ENCODE measurements around the gene ZNF254. TPM values are rescaled to one million over a fixed set of nuclear protein-coding genes. Genes with fewer than 3 reads are reported as not detected.
"Not testable (repeated sequence)": the region's sequence is repeated elsewhere in the genome, so short reads cannot be mapped to it uniquely, and the experiment has no call there.

The ZNF254 gene
- 10 to 100 TPM in 1 of 4 donors, 1 to 10 TPM in 3; 6.1 to 18.3 (median 8.8) TPM for total RNA-seq

DNA sequence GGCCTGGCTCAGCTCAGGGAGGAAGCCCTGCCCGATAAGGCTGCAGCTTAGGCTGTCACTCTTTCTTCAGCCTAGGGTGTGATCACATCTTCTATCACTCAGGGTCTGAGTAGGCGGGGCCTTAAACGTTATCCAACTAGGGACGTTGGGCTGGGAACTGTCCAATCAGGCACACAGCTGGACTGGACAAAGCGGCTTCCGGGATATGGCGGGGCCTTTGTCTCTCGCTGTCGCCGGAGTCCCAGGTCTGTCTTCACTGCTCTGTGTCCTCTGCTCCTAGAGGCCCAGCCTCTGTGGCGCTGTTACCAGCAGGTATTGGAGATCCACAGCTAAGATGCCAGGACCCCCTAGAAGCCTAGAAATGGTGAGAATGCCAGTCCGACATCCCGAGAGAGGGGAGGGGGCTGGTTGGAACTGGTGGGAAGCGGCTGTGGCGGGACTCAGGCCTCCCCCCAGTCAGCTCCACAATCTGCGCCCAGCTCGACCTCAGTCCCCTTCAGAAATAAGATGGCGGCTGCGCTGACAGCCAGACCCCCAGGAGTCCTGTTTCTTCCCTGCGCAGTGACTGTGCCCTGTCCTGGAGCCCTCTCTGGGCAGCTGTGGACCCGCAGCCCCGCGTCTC lies at the start of gene ZNF254:
Gene ZNF254 (plus strand): TSS at position 214 of the 622 bp plus-strand sequence. CDS start 121 bp downstream, at position 335.
- H3K27ac ChIP-seq: peak within 1 kb of the TSS; percentile 89 to 93 (median 93)
- no peaks in the 10 kb centered on the region for H3K27me3 ChIP-seq
- intact Hi-C loops (cut with DNase I): no loop called here
- peaks cover 4 to 18% (median 5%) of the 10 kb centered on the region in 3 donors for H3K4me1 ChIP-seq
- peaks cover 0 to 13% (median 1%) of the 10 kb centered on the region in 3 donors for H3K36me3 ChIP-seq
- 0% methylated on average over 1 to 10 of the region's 23 CpGs for WGBS, 2 donors
- peak in 2 of 4 donors; percentile 46 to 57 for TF ChIP-seq POLR2A (IDR thresholded peaks at IDR 0.05)
- TF ChIP-seq, protein P1, sequence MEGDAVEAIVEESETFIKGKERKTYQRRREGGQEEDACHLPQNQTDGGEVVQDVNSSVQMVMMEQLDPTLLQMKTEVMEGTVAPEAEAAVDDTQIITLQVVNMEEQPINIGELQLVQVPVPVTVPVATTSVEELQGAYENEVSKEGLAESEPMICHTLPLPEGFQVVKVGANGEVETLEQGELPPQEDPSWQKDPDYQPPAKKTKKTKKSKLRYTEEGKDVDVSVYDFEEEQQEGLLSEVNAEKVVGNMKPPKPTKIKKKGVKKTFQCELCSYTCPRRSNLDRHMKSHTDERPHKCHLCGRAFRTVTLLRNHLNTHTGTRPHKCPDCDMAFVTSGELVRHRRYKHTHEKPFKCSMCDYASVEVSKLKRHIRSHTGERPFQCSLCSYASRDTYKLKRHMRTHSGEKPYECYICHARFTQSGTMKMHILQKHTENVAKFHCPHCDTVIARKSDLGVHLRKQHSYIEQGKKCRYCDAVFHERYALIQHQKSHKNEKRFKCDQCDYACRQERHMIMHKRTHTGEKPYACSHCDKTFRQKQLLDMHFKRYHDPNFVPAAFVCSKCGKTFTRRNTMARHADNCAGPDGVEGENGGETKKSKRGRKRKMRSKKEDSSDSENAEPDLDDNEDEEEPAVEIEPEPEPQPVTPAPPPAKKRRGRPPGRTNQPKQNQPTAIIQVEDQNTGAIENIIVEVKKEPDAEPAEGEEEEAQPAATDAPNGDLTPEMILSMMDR (IDR thresholded peaks at IDR 0.05): no peak
- DNase-seq: peak; percentile 42
- no peaks in the 10 kb centered on the region for H3K9me3 ChIP-seq
- H3K4me3 ChIP-seq: peak within 1 kb of the TSS; percentile 70 to 84 (median 78)

DNA sequence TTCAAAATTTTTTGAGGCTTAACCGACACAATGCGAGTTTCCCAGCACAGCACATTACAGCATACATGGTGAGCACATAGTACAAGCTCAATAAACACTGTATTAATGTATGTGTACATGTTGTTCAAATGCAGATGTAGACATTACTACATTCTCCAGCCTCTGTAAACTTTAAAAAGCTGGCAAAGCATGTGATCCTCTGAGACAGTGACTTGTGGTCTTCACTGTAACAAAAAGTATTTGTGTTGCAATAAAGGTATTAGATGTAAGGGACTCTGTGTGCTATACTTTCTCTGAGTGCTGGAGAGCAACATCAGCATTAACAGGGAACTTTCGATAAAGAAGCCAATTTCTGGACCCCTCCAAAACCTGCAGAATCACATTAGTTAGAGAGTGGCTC lies 46.4 kb upstream of the ZNF254 start:
- TF ChIP-seq, protein P1 (IDR thresholded peaks at IDR 0.05): no peak
- no peak for TF ChIP-seq POLR2A (IDR thresholded peaks at IDR 0.05)
- no peaks in the 10 kb centered on the region for H3K27me3 ChIP-seq
- H3K27ac ChIP-seq: no peak overlapping the region
- H3K4me3 ChIP-seq: no peak overlapping the region
- peaks cover 0 to 86% (median 0%) of the 10 kb centered on the region in 3 donors for H3K36me3 ChIP-seq
- no peaks in the 10 kb centered on the region for H3K9me3 ChIP-seq
- 96% methylated on average over 3 of the region's 3 CpGs for WGBS, 2 donors
- H3K4me1 ChIP-seq: peaks cover 0 to 28% (median 10%) of the 10 kb centered on the region in 3 donors
- intact Hi-C loops (cut with DNase I): no loop called here
- DNase-seq: no peak

DNA sequence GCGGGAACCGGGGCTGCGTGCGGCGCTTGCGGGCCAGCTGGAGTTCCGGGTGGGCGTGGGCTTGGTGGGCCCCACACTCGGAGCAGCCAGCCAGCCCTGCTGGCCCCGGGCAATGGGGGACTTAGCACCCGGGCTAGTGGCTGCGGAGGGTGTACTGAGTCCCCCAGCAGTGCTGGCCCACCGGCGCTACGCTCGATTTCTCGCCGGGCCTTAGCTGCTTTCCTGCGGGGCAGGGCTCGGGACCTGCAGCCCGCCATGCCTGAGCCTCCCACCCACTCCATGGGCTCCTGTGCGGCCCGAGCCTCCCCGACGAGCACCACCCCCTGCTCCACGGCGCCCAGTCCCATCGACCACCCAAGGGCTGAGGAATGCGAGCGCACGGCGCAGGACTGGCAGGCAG lies 45.7 kb upstream of the ZNF254 start:
- H3K4me1 ChIP-seq: peaks cover 0 to 21% (median 4%) of the 10 kb centered on the region in 3 donors
- 100% methylated on average over 1 of the region's 32 CpGs; no CpG with 5 or more reads in 1 of the 2 donors for WGBS, 2 donors
- H3K4me3 ChIP-seq; H3K27ac ChIP-seq; intact Hi-C loops (cut with DNase I); H3K9me3 ChIP-seq; DNase-seq; H3K27me3 ChIP-seq: not testable (repeated sequence)
- H3K36me3 ChIP-seq: peaks cover 0 to 85% (median 0%) of the 10 kb centered on the region in 3 donors

DNA sequence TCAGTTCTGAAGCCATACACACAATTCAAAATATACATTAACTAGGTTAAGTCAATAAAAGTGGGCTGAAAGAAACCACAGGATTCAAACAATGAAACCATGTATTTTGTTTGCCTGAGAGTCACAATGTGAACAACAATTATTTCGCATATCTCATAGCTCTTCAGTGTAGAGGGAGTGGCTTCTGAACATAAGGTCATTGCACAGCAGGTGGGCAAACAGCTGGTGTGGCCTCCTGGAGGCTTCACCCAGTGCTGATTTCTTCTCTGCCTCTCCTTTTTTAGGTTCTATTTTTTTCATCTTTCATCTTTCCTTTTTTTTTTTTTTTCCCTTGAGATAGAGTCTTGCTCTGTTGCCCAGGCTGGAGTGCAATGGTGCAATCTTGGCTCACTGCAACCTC lies 40.4 kb upstream of the ZNF254 start:
- Histone ChIP-seq H3K27ac (no peak overlapping the region), H3K4me3 (no peak overlapping the region), H3K27me3 (no peaks in the 10 kb centered on the region), H3K4me1 (no peaks in the 10 kb centered on the region), H3K36me3 (peaks cover 4 to 90% (median 39%) of the 10 kb centered on the region in 3 donors), H3K9me3 (no peaks in the 10 kb centered on the region)
- WGBS, 2 donors: 89 to 95% methylated on average over 1 of the region's 1 CpG
- DNase-seq: no peak
- TF ChIP-seq, protein P1 (IDR thresholded peaks at IDR 0.05): no peak
- no peak for TF ChIP-seq POLR2A (IDR thresholded peaks at IDR 0.05)
- intact Hi-C loops (cut with DNase I): no loop called here

DNA sequence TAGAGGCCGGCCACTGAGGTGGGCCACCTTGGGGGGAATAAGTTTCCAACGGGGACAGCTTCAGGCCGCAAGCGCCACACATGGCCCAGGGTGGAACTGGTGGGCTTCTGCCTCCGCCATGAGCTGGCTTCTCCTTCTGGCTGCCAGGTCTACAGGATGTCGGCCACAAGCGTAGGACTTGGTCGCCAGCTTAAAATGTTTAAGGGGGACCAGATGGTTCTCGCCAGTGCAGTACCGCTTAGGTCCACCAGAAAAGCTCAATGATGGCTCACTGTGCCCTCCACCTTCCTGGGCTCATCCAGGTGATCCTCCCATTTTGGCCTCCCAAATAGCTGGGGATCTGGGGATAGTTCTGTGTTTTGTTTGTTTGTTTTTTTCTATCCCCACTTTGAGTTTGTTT lies 38.7 kb upstream of the ZNF254 start:
- no peak for DNase-seq
- H3K4me3 ChIP-seq: no peak overlapping the region
- TF ChIP-seq, protein P1 (IDR thresholded peaks at IDR 0.05): no peak
- no peak for TF ChIP-seq POLR2A (IDR thresholded peaks at IDR 0.05)
- no peak overlapping the region for H3K27ac ChIP-seq
- H3K36me3 ChIP-seq: peaks cover 4 to 94% (median 42%) of the 10 kb centered on the region in 3 donors
- H3K9me3 ChIP-seq: no peaks in the 10 kb centered on the region
- H3K4me1 ChIP-seq: no peaks in the 10 kb centered on the region
- WGBS, 2 donors: 96 to 98% methylated on average over 3 to 5 of the region's 10 CpGs
- intact Hi-C loops (cut with DNase I): no loop called here
- H3K27me3 ChIP-seq: no peaks in the 10 kb centered on the region

All from esophagus squamous epithelium (tissue), 5 donors.